ENCODE data around the gene CWC27. TPM values are rescaled to one million over a fixed set of nuclear protein-coding genes. Genes with fewer than 3 reads are reported as not detected.
"Not testable (repeated sequence)": the region's sequence is repeated elsewhere in the genome, so short reads cannot be mapped to it uniquely, and the experiment has no call there.

CWC27 gene
- polyA plus RNA-seq, 2 of the 4 experiments (the other 2 are of a cell fraction): 24.1 to 48.5 TPM

DNA sequence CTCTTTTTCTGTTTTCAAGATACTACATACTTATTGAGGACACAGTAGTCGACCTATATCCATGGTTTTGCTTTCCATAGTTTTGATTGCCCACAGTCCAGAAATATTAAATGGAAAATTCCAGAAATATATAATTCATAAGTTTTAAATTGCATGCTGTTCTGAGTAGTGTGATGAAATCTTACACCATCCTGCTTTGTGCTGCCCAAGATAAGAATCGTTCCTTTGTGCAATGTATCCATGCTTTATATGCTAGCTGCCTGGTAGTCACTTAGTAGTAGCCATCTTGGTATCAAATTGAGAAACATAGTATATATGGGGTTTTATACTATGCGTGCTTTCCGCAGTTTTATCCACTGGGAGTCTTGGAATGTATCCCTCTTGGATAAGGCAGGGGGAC is 59.0 kb downstream of the CWC27 start:
- H3K9me3 ChIP-seq: no peaks in the 10 kb centered on the region
- no peak overlapping the region for H3K4me2 ChIP-seq
- ChIA-PET CTCF (interaction anchor here (0.6 kb wide), 1 partner anchor 675 kb away, joined by 3 read pairs; no protein-coding TSS in a partner anchor), POLR2A (no interaction called here)
- no peak for FAIRE-seq
- H3K4me3 ChIP-seq: no peak overlapping the region
- TF ChIP-seq HOXB5 (CRISPR knock-in tag; IDR thresholded peaks at IDR 0.05) (no peak), FOXS1 (CRISPR knock-in tag; IDR thresholded peaks at IDR 0.05) (no peak), CBX8 (IDR thresholded peaks at IDR 0.05) (no peak), ZFP36 (IDR thresholded peaks at IDR 0.05; ENCODE audit: borderline replicate concordance, partially characterized antibody) (no peak), CTCF (IDR thresholded peaks at IDR 0.05) (no peak)
- no peak overlapping the region for H3K27ac ChIP-seq
- no peak for DNase-seq (ENCODE audit: low read depth in 1 of 2, low spot score in 1 of 2)
- ATAC-seq: no peak
- H3K4me1 ChIP-seq: no peaks in the 10 kb centered on the region
- WGBS (ENCODE audit: missing lambda C conversion rate): 71% methylated on average over 4 of the region's 4 CpGs

GRCh38 chr5:64830650-64831049 is 61.9 kb downstream of the CWC27 start:
- H3K4me1 ChIP-seq; FAIRE-seq; POLR2A ChIA-PET; H3K4me2 ChIP-seq; H3K27ac ChIP-seq; DNase-seq (ENCODE audit: low read depth in 1 of 2, low spot score in 1 of 2); H3K9me3 ChIP-seq; H3K4me3 ChIP-seq; ATAC-seq: not testable (repeated sequence)
- CTCF ChIA-PET: interaction anchor here (1.2 kb wide), 1 partner anchor 653 kb away, joined by 3 read pairs; no protein-coding TSS in a partner anchor

DNA sequence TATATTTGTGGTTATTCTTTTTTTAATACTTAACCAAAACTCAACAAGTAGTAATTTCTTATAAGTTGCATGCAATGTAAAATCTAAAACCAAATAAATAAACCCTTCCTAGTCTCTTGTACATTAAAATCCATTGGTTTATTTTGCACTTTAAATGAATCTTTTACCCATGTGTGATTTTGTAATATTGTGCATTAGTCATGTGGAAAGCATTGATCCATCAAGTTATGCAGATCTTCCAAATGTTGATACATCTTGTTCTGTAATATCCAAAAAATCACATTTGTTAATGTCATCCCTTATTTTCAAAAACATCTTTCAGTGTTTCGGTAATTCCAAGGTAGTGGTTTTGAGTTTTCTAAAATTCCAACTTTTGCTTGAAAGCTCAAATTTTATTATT is 63.3 kb downstream of the CWC27 start:
- 86% methylated on average over 1 of the region's 1 CpG for WGBS (ENCODE audit: missing lambda C conversion rate)
- peak; percentile 28 for FAIRE-seq

DNA sequence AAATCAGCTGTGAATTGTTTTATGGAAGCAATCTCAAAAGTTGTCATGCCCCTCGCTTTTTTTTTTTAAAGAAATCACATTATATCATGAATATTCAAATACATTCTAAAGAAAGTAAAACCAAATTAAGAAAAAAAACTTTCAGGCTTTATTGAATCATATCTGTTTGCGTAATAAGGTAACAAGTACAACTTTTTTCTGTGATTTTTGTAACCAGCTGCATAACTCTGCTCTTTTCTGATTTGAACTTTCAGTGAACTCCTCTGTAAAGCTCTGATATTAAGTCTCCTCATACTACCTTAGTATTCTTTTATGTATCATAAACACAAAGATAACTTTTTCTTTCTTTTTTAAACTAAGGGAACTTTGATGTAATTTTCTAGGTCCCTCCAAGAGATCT is 65.3 kb downstream of the CWC27 start:
- ATAC-seq: no peak
- TF ChIP-seq MAFK (IDR thresholded peaks at IDR 0.05; ENCODE audit: partially characterized antibody) (no peak), HOXA7 (CRISPR knock-in tag; IDR thresholded peaks at IDR 0.05) (no peak), KDM5A (IDR thresholded peaks at IDR 0.05) (no peak), JUNB (IDR thresholded peaks at IDR 0.05) (no peak), ZSCAN20 (CRISPR knock-in tag; IDR thresholded peaks at IDR 0.05) (no peak), ZNF302 (CRISPR knock-in tag; IDR thresholded peaks at IDR 0.05) (no peak), E2F6 (IDR thresholded peaks at IDR 0.05; ENCODE audit: borderline replicate concordance, low read depth) (no peak), HMGXB4 (CRISPR knock-in tag; IDR thresholded peaks at IDR 0.05; ENCODE audit: borderline replicate concordance) (no peak), CBX8 (IDR thresholded peaks at IDR 0.05) (no peak), HES2 (IDR thresholded peaks at IDR 0.05) (no peak), CTCF (IDR thresholded peaks at IDR 0.05) (no peak), CBX2 (IDR thresholded peaks at IDR 0.05; ENCODE audit: borderline replicate concordance, low read depth) (no peak), JUN (IDR thresholded peaks at IDR 0.05) (no peak), CHD2 (IDR thresholded peaks at IDR 0.05; ENCODE audit: low read length, partially characterized antibody) (no peak)
- TF ChIP-seq, protein P1, sequence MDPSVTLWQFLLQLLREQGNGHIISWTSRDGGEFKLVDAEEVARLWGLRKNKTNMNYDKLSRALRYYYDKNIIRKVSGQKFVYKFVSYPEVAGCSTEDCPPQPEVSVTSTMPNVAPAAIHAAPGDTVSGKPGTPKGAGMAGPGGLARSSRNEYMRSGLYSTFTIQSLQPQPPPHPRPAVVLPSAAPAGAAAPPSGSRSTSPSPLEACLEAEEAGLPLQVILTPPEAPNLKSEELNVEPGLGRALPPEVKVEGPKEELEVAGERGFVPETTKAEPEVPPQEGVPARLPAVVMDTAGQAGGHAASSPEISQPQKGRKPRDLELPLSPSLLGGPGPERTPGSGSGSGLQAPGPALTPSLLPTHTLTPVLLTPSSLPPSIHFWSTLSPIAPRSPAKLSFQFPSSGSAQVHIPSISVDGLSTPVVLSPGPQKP (IDR thresholded peaks at IDR 0.05; ENCODE audit: low read depth, low read length): no peak
- no peak for DNase-seq (ENCODE audit: low read depth in 1 of 2, low spot score in 1 of 2)
- WGBS (ENCODE audit: missing lambda C conversion rate): 90% methylated on average over 2 of the region's 2 CpGs
- no peak overlapping the region for H3K4me3 ChIP-seq
- no peaks in the 10 kb centered on the region for H3K4me1 ChIP-seq
- no peak overlapping the region for H3K27ac ChIP-seq
- H3K4me2 ChIP-seq: no peak overlapping the region
- FAIRE-seq: no peak
- H3K9me3 ChIP-seq: no peaks in the 10 kb centered on the region
- CTCF ChIA-PET: interaction anchor here (0.6 kb wide), 1 partner anchor 8 kb away, joined by 3 read pairs; no protein-coding TSS in a partner anchor
- POLR2A ChIA-PET: no interaction called here

More for the DNA sequence above, 63.3 kb downstream of the CWC27 start:
- H3K9me3 ChIP-seq: no peaks in the 10 kb centered on the region
- H3K4me2 ChIP-seq: no peak overlapping the region
- TF ChIP-seq TFCP2L1 (CRISPR knock-in tag; IDR thresholded peaks at IDR 0.05): no peak
- no peak for TF ChIP-seq FOXS1 (CRISPR knock-in tag; IDR thresholded peaks at IDR 0.05)
- no peak for TF ChIP-seq RARB (CRISPR knock-in tag; IDR thresholded peaks at IDR 0.05)
- TF ChIP-seq TP53 (CRISPR knock-in tag; IDR thresholded peaks at IDR 0.05): no peak
- no peak for TF ChIP-seq GATA3 (IDR thresholded peaks at IDR 0.05; ENCODE audit: borderline replicate concordance)
- ATAC-seq (no peak), DNase-seq (ENCODE audit: low read depth in 1 of 2, low spot score in 1 of 2) (no peak)
- ChIA-PET CTCF (no interaction called here), POLR2A (no interaction called here)
- no peak overlapping the region for H3K4me3 ChIP-seq
- no peak overlapping the region for H3K27ac ChIP-seq
- no peaks in the 10 kb centered on the region for H3K4me1 ChIP-seq
